Caco-2 (cell line): Measurements from ENCODE around the gene CFAP43. TPM values are rescaled to one million over a fixed set of nuclear protein-coding genes. Genes with fewer than 3 reads are reported as not detected.
"Not testable (repeated sequence)": the region's sequence is repeated elsewhere in the genome, so short reads cannot be mapped to it uniquely, and the experiment has no call there.

Experiments used
- BruUV-seq: library from RNA; stranded (reverse); fragments of 400-500 nt; replicated peaks from 2 replicates; lab custom pipeline; 2021; lab: Mats Ljungman, UMichigan
- CTCF ChIA-PET: fragments of 300-600 bp; sonication (Branson Sonifier 250); formaldehyde crosslinking; loops from one replicate; lab custom pipeline; 2022; ENCODE audit warnings: antibody characterized with exemption; lab: Charles Lee
- POLR2A ChIA-PET: fragments of 300-600 bp; sonication (Branson Sonifier 250); formaldehyde crosslinking; loops from one replicate; lab custom pipeline; 2022; ENCODE audit warnings: antibody characterized with exemption; lab: Charles Lee
- DNase-seq, 2 experiments: peaks; one replicate each; pipeline versions ENCODE4 v3.0.0 to v3.0.0-alpha.2; 2020 to 2022
- H3K27me3 ChIP-seq: replicated peaks from 2 replicates; pipeline ENCODE4 v1.6.0; 2011; ENCODE audit warnings: low read length; ENCODE audit not compliant: control insufficient read depth, insufficient read depth
- H3K36me3 ChIP-seq: 2 replicates; pipeline ENCODE4 v1.5.1; 2011; ENCODE audit warnings: low read length; ENCODE audit not compliant: control insufficient read depth, insufficient read depth
- H3K4me1 ChIP-seq: fragments of 250-450 bp; sonication (Bioruptor Pico); 2 replicates; pipeline ENCODE4 v1.5.1; 2020; ENCODE audit warnings: mild to moderate bottlenecking
- H3K4me3 ChIP-seq: 2 replicates; pipeline ENCODE4 v1.5.1; 2011; ENCODE audit warnings: low read depth, mild to moderate bottlenecking, control low read depth, low read length
- H3K9me3 ChIP-seq: fragments of 250-450 bp; sonication (Bioruptor Pico); 2 replicates; pipeline ENCODE4 v1.5.1; 2020; ENCODE audit warnings: mild to moderate bottlenecking, moderate library complexity
- H3K27ac Mint-ChIP-seq: one replicate; pipeline ENCODE4 v1.8.0; 2022; ENCODE audit warnings: mixed read lengths; ENCODE audit not compliant: unreplicated experiment
- H3K27me3 Mint-ChIP-seq: one replicate; pipeline ENCODE4 v1.8.0; 2022; ENCODE audit warnings: mixed read lengths; ENCODE audit not compliant: insufficient read depth, unreplicated experiment
- H3K36me3 Mint-ChIP-seq: one replicate; pipeline ENCODE4 v1.8.0; 2022; ENCODE audit warnings: mild to moderate bottlenecking, mixed read lengths; ENCODE audit not compliant: insufficient read depth, unreplicated experiment
- H3K4me1 Mint-ChIP-seq: one replicate; pipeline ENCODE4 v1.8.0; 2022; ENCODE audit warnings: low read depth, mixed read lengths; ENCODE audit not compliant: unreplicated experiment
- H3K4me3 Mint-ChIP-seq: one replicate; pipeline ENCODE4 v1.8.0; 2022; ENCODE audit warnings: mild to moderate bottlenecking, moderate library complexity, mixed read lengths; ENCODE audit not compliant: unreplicated experiment
- H3K9me3 Mint-ChIP-seq: one replicate; pipeline ENCODE4 v1.8.0; 2022; ENCODE audit warnings: mixed read lengths; ENCODE audit not compliant: unreplicated experiment
- CTCF ChIP-seq, 2 experiments: fragments of 200-600 bp in 1 of 2; IDR thresholded peaks; 1 replicate in 1 of 2; 2 replicates in 1 of 2; pipeline versions ENCODE4 v1.5.1 to v1.8.0; 2011 to 2022; ENCODE audit warnings: antibody characterized with exemption in 1 of 2, control low read depth in 1 of 2, inconsistent platforms in 1 of 2, low read depth in 1 of 2, low read length in 1 of 2, mild to moderate bottlenecking in 1 of 2, moderate library complexity in 1 of 2; ENCODE audit not compliant: insufficient read depth in 1 of 2, severe bottlenecking in 1 of 2, unreplicated experiment in 1 of 2
- intact Hi-C: fragments of 100-400 bp; cut with micrococcal nuclease; formaldehyde crosslinking; loops from one replicate; pipeline ENCODE4 v1.10.0; 2022; ENCODE audit not compliant: unreplicated experiment
- total RNA-seq: library from RNA; stranded (reverse); gene quantifications from 2 replicates; pipeline ENCODE4 v1.2.3, GENCODE V29; 2022

The CFAP43 gene
- total RNA-seq, 1 experiment from 2014 or later: 0.52 TPM

- H3K36me3 Mint-ChIP-seq: peaks cover 11% of the 10 kb centered on the region
- H3K4me3 Mint-ChIP-seq: no peak overlapping the region
- DNase-seq: no peak
- H3K9me3 Mint-ChIP-seq: no peaks in the 10 kb centered on the region
- H3K27ac Mint-ChIP-seq: no peak overlapping the region
- intact Hi-C loops: no loop called here
- Histone ChIP-seq H3K27me3 (no peaks in the 10 kb centered on the region), H3K4me3 (no peak overlapping the region), H3K36me3 (no peaks in the 10 kb centered on the region), H3K4me1 (peaks cover 37% of the 10 kb centered on the region), H3K9me3 (peaks cover 25% of the 10 kb centered on the region)
- H3K27me3 Mint-ChIP-seq: no peaks in the 10 kb centered on the region
- TF ChIP-seq CTCF (IDR thresholded peaks at IDR 0.05; ENCODE audit: insufficient read depth in 1 of 2, low read depth in 1 of 2, low read length in 1 of 2, severe bottlenecking in 1 of 2, unreplicated experiment in 1 of 2): no peak
- peaks cover 40% of the 10 kb centered on the region for H3K4me1 Mint-ChIP-seq
- CTCF ChIA-PET: no interaction called here
- POLR2A ChIA-PET: interaction anchor here (1.4 kb wide), 1 partner anchor 19 kb away, joined by 3 read pairs; the partner anchor contains the start of gene GSTO2
- BruUV-seq: no TSS peak
Observed at GRCh38 chr10:104250371-104250770, 18.2 kb upstream of the CFAP43 start.

GRCh38 chr10:104248931-104249330 is 16.8 kb upstream of the CFAP43 start:
- H3K9me3 Mint-ChIP-seq, DNase-seq, H3K27me3 ChIP-seq, H3K4me3 ChIP-seq, POLR2A ChIA-PET, BruUV-seq, H3K4me3 Mint-ChIP-seq, CTCF ChIA-PET, H3K36me3 ChIP-seq, H3K27ac Mint-ChIP-seq, intact Hi-C loops, H3K27me3 Mint-ChIP-seq: not testable (repeated sequence)
- peaks cover 38% of the 10 kb centered on the region for H3K4me1 Mint-ChIP-seq
- peaks cover 25% of the 10 kb centered on the region for H3K9me3 ChIP-seq
- H3K4me1 ChIP-seq: peaks cover 35% of the 10 kb centered on the region
- peaks cover 10% of the 10 kb centered on the region for H3K36me3 Mint-ChIP-seq

- Histone ChIP-seq H3K36me3 (no peaks in the 10 kb centered on the region), H3K27me3 (no peaks in the 10 kb centered on the region), H3K4me3 (no peak overlapping the region), H3K9me3 (peaks cover 25% of the 10 kb centered on the region), H3K4me1 (peaks cover 37% of the 10 kb centered on the region)
- no peak for TF ChIP-seq CTCF (IDR thresholded peaks at IDR 0.05; ENCODE audit: insufficient read depth in 1 of 2, low read depth in 1 of 2, low read length in 1 of 2, severe bottlenecking in 1 of 2, unreplicated experiment in 1 of 2)
- ChIA-PET CTCF (no interaction called here), POLR2A (no interaction called here)
- no TSS peak for BruUV-seq
- peaks cover 34% of the 10 kb centered on the region for H3K4me1 Mint-ChIP-seq
- no peaks in the 10 kb centered on the region for H3K27me3 Mint-ChIP-seq
- no peak overlapping the region for H3K27ac Mint-ChIP-seq
- no peak for DNase-seq
- H3K36me3 Mint-ChIP-seq: no peaks in the 10 kb centered on the region
- H3K9me3 Mint-ChIP-seq: no peaks in the 10 kb centered on the region
- H3K4me3 Mint-ChIP-seq: no peak overlapping the region
- intact Hi-C loops: no loop called here
Observed at GRCh38 chr10:104247513-104248146, 15.5 kb upstream of the CFAP43 start.
